Peyer's patch (tissue), 4 donors: Measurements from ENCODE around the gene ANKRD17.

ENCODE experiments used
- CTCF ChIP-seq, 6 experiments: fragments of 450-650 bp in 4 of 6; fragments of 200-600 bp in 2 of 6; sonication (generic) in 1 of 6; IDR thresholded peaks; one replicate each; pipeline ENCODE4 v1.5.1; 2017 to 2019; ENCODE audit warnings: antibody characterized with exemption in 6 of 6, mild to moderate bottlenecking in 3 of 6, moderate library complexity in 1 of 6
- POLR2A ChIP-seq, 2 donors: fragments of 450-650 bp; IDR thresholded peaks; one replicate each; pipeline ENCODE4 v1.5.1; 2017; ENCODE audit warnings: antibody characterized with exemption in 2 of 2, mild to moderate bottlenecking in 2 of 2, moderate library complexity in 2 of 2

GRCh38 chr4:73248821-73249220, 9.8 kb downstream of the ANKRD17 start:
- TF ChIP-seq CTCF (IDR thresholded peaks at IDR 0.05): no peak
- no peak for TF ChIP-seq POLR2A (IDR thresholded peaks at IDR 0.05)
